ENCODE measurements around the gene RALGAPA1.

- no peak for TF ChIP-seq GATA2 (IDR thresholded peaks at IDR 0.05; ENCODE audit: low read depth, low read length)
- TF ChIP-seq GATA3 (IDR thresholded peaks at IDR 0.05; ENCODE audit: low read depth, low read length), result no peak
Observed at GRCh38 chr14:35779368-35779767, 29.7 kb downstream of the RALGAPA1 start.
